ENCODE results near the gene COL7A1.
A peak's percentile ranks its signal among the peaks of the same experiment; 100 is the strongest.

COL7A1 gene

GRCh38 chr3:48565591-48566400 is 29.3 kb downstream of the COL7A1 start:
- DNase-seq (ENCODE audit: low spot score) (no peak), ATAC-seq (ENCODE audit: low read depth) (peak; percentile 50)
- H3K4me1 ChIP-seq (ENCODE audit: insufficient read depth, poor library complexity, severe bottlenecking), result peaks cover 21% of the 10 kb centered on the region
- H3K27ac ChIP-seq (ENCODE audit: poor library complexity, severe bottlenecking), result peak overlapping the region; percentile 89
- no peaks in the 10 kb centered on the region for H3K9me3 ChIP-seq (ENCODE audit: severe bottlenecking)
- no peaks in the 10 kb centered on the region for H3K27me3 ChIP-seq (ENCODE audit: insufficient read depth, poor library complexity, severe bottlenecking)
- TF ChIP-seq CTCF (IDR thresholded peaks at IDR 0.05; ENCODE audit: poor library complexity, severe bottlenecking), result no peak
- no peak overlapping the region for H3K4me3 ChIP-seq (ENCODE audit: severe bottlenecking)
- peaks cover 93% of the 10 kb centered on the region for H3K36me3 ChIP-seq (ENCODE audit: low read depth)

GRCh38 chr3:48565186-48565585 is 29.9 kb downstream of the COL7A1 start:
- H3K27ac ChIP-seq (ENCODE audit: poor library complexity, severe bottlenecking), result peak overlapping the region; percentile 89
- no peaks in the 10 kb centered on the region for H3K27me3 ChIP-seq (ENCODE audit: insufficient read depth, poor library complexity, severe bottlenecking)

GRCh38 chr3:48564667-48565066 is 30.5 kb downstream of the COL7A1 start:
- no peak for TF ChIP-seq CTCF (IDR thresholded peaks at IDR 0.05; ENCODE audit: poor library complexity, severe bottlenecking)
- Histone ChIP-seq H3K36me3 (ENCODE audit: low read depth) (peaks cover 82% of the 10 kb centered on the region), H3K9me3 (ENCODE audit: severe bottlenecking) (no peaks in the 10 kb centered on the region), H3K4me1 (ENCODE audit: insufficient read depth, poor library complexity, severe bottlenecking) (peaks cover 21% of the 10 kb centered on the region), H3K4me3 (ENCODE audit: severe bottlenecking) (no peak overlapping the region), H3K27ac (ENCODE audit: poor library complexity, severe bottlenecking) (peak overlapping the region; percentile 89), H3K27me3 (ENCODE audit: insufficient read depth, poor library complexity, severe bottlenecking) (no peaks in the 10 kb centered on the region)
- no peak for ATAC-seq (ENCODE audit: low read depth)
- no peak for DNase-seq (ENCODE audit: low spot score)

More at GRCh38 chr3:48565186-48565585, 29.9 kb downstream of the COL7A1 start:
- TF ChIP-seq CTCF (IDR thresholded peaks at IDR 0.05; ENCODE audit: poor library complexity, severe bottlenecking), result no peak
- Histone ChIP-seq H3K9me3 (ENCODE audit: severe bottlenecking) (no peaks in the 10 kb centered on the region), H3K4me1 (ENCODE audit: insufficient read depth, poor library complexity, severe bottlenecking) (peaks cover 21% of the 10 kb centered on the region), H3K4me3 (ENCODE audit: severe bottlenecking) (no peak overlapping the region), H3K36me3 (ENCODE audit: low read depth) (peaks cover 87% of the 10 kb centered on the region)
- no peak for DNase-seq (ENCODE audit: low spot score)
- no peak for ATAC-seq (ENCODE audit: low read depth)

GRCh38 chr3:48564022-48564421 is 31.1 kb downstream of the COL7A1 start:
- no peak overlapping the region for H3K4me3 ChIP-seq (ENCODE audit: severe bottlenecking)
- peak overlapping the region; percentile 89 for H3K27ac ChIP-seq (ENCODE audit: poor library complexity, severe bottlenecking)
- H3K36me3 ChIP-seq (ENCODE audit: low read depth), result peaks cover 76% of the 10 kb centered on the region
- H3K27me3 ChIP-seq (ENCODE audit: insufficient read depth, poor library complexity, severe bottlenecking), result no peaks in the 10 kb centered on the region
- H3K9me3 ChIP-seq (ENCODE audit: severe bottlenecking), result no peaks in the 10 kb centered on the region
- ATAC-seq (ENCODE audit: low read depth) (peak; percentile 26; the same call in 1 of the 3 replicates), DNase-seq (ENCODE audit: low spot score) (no peak)
- TF ChIP-seq CTCF (IDR thresholded peaks at IDR 0.05; ENCODE audit: poor library complexity, severe bottlenecking), result no peak
- H3K4me1 ChIP-seq (ENCODE audit: insufficient read depth, poor library complexity, severe bottlenecking), result peaks cover 21% of the 10 kb centered on the region

GRCh38 chr3:48563382-48563918 is 31.7 kb downstream of the COL7A1 start, which contains the start of gene UCN2:
Gene UCN2, minus strand, starts transcription at chr3:48563781. Its CDS starts 657 bp downstream, at chr3:48563124.
- TF ChIP-seq CTCF (IDR thresholded peaks at IDR 0.05; ENCODE audit: poor library complexity, severe bottlenecking), result no peak
- Histone ChIP-seq H3K9me3 (ENCODE audit: severe bottlenecking) (no peaks in the 10 kb centered on the region), H3K36me3 (ENCODE audit: low read depth) (peaks cover 70% of the 10 kb centered on the region), H3K27me3 (ENCODE audit: insufficient read depth, poor library complexity, severe bottlenecking) (no peaks in the 10 kb centered on the region), H3K4me1 (ENCODE audit: insufficient read depth, poor library complexity, severe bottlenecking) (peaks cover 21% of the 10 kb centered on the region), H3K27ac (ENCODE audit: poor library complexity, severe bottlenecking) (peak within 1 kb of the TSS; percentile 89), H3K4me3 (ENCODE audit: severe bottlenecking) (no peak within 1 kb of the TSS)
- no peak for DNase-seq (ENCODE audit: low spot score)
- no peak for ATAC-seq (ENCODE audit: low read depth)
